Left renal cortex interstitium (tissue), 4 donors: Measurements from ENCODE around the gene PFDN1. TPM values are rescaled to one million over a fixed set of nuclear protein-coding genes. Genes with fewer than 3 reads are reported as not detected.
A peak's percentile ranks its signal among the peaks of the same experiment; 100 is the strongest.

Experiments
- DNase-seq, 4 donors: peaks; one replicate each; pipeline ENCODE4 v3.0.0-alpha.2; 2013; ENCODE audit warnings: low read depth in 4 of 4, low spot score in 2 of 4, missing footprints in 1 of 4
- polyA plus RNA-seq, 4 donors: library from polyadenylated mRNA; unstranded; fragments of 120-200 nt; gene quantifications; one replicate each; pipeline ENCODE4 v1.2.1, GENCODE V29; 2013; ENCODE audit not compliant: insufficient read length in 4 of 4

The PFDN1 gene
- polyA plus RNA-seq, 4 donors: 93.3 to 122 (median 104) TPM

GRCh38 chr5:140262221-140262620 lies 40.7 kb downstream of the PFDN1 start:
- no peak for DNase-seq

GRCh38 chr5:140261403-140262171 lies 41.3 kb downstream of the PFDN1 start:
- DNase-seq: no peak

- DNase-seq: no peak
These were observed 42.7 kb downstream of the PFDN1 start for GRCh38 chr5:140260089-140260656.

- no peak for DNase-seq
These were observed 43.4 kb downstream of the PFDN1 start for GRCh38 chr5:140259500-140259899.

GRCh38 chr5:140258873-140259272 lies 44.0 kb downstream of the PFDN1 start:
- no peak for DNase-seq

GRCh38 chr5:140258016-140258415 lies 44.9 kb downstream of the PFDN1 start:
- no peak for DNase-seq

GRCh38 chr5:140256726-140257125 lies 46.2 kb downstream of the PFDN1 start:
- DNase-seq: no peak

- no peak for DNase-seq
These were observed 47.3 kb downstream of the PFDN1 start for GRCh38 chr5:140255460-140256157.

- DNase-seq: no peak
These were observed 48.9 kb downstream of the PFDN1 start for GRCh38 chr5:140253985-140254384.

GRCh38 chr5:140252470-140253126 lies 50.3 kb downstream of the PFDN1 start:
- DNase-seq: no peak

GRCh38 chr5:140251527-140251973 lies 51.4 kb downstream of the PFDN1 start:
- DNase-seq: no peak

- no peak for DNase-seq
These were observed 52.5 kb downstream of the PFDN1 start for GRCh38 chr5:140250386-140250785.

- DNase-seq: no peak
These were observed 53.4 kb downstream of the PFDN1 start for GRCh38 chr5:140249536-140249935.

- no peak for DNase-seq
These were observed 54.5 kb downstream of the PFDN1 start for GRCh38 chr5:140248414-140248813.

GRCh38 chr5:140246378-140247122 lies 56.4 kb downstream of the PFDN1 start:
- DNase-seq: no peak

- no peak for DNase-seq
These were observed 57.0 kb downstream of the PFDN1 start for GRCh38 chr5:140245926-140246325.

GRCh38 chr5:140245341-140245740 lies 57.6 kb downstream of the PFDN1 start:
- no peak for DNase-seq

- DNase-seq: peak in 3 of 4 donors; percentile 36 to 78 (median 76)
These were observed 58.3 kb downstream of the PFDN1 start for GRCh38 chr5:140244525-140245025.

- DNase-seq: no peak
These were observed 59.1 kb downstream of the PFDN1 start for GRCh38 chr5:140243706-140244250.
